ENCODE measurements around the gene TXLNA.

DNA sequence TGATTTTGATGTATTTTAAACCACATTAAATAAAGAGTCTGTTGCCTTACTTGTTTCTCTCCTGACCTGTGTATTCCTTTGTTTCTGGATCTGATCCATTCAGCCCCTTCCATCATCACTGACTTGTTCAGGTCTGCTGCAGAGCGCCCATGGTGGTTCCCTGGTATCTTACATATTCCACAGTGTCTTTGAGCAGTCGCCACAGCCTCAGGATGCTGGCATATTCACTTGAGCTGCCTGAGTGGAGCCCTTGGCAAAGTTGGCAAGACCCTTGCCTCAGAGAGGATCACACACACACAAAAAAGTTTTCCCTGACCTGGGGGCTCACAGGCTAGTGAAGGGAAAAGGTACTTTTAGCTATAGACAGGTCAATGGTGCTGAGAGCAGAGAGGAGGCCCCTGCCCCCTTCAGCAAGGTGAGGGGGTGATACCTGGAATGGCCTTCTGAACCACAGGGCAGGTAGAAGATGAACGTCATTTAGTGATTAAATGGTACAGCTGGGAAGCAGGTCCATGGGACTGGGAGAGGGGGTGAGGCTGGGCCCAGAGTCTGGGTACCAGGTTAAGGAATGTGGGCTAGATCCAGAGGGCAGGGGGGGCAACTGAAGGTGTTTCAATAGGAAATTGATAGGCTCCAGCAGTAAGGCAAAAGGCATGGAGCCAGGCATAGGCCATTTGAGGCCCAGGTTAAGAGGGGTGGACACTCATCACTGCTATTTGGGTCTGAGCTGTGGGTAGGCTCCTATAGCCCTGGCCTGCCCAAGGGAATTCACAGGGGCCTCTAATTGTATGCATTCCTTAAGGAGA lies 19.0 kb downstream of the TXLNA start:
- no peak for TF ChIP-seq EZH2phosphoT487 (IDR thresholded peaks at IDR 0.05)
- TF ChIP-seq, protein P1, sequence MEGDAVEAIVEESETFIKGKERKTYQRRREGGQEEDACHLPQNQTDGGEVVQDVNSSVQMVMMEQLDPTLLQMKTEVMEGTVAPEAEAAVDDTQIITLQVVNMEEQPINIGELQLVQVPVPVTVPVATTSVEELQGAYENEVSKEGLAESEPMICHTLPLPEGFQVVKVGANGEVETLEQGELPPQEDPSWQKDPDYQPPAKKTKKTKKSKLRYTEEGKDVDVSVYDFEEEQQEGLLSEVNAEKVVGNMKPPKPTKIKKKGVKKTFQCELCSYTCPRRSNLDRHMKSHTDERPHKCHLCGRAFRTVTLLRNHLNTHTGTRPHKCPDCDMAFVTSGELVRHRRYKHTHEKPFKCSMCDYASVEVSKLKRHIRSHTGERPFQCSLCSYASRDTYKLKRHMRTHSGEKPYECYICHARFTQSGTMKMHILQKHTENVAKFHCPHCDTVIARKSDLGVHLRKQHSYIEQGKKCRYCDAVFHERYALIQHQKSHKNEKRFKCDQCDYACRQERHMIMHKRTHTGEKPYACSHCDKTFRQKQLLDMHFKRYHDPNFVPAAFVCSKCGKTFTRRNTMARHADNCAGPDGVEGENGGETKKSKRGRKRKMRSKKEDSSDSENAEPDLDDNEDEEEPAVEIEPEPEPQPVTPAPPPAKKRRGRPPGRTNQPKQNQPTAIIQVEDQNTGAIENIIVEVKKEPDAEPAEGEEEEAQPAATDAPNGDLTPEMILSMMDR (IDR thresholded peaks at IDR 0.05), result no peak
